GM19035 (cell line): Measurements from ENCODE around the gene LDLRAD3.
A peak's percentile ranks its signal among the peaks of the same experiment; 100 is the strongest.
"Not testable (repeated sequence)": the region's sequence is repeated elsewhere in the genome, so short reads cannot be mapped to it uniquely, and the experiment has no call there.

Experiments
- ATAC-seq: cut with Tn5 transposase; IDR thresholded peaks from one replicate; pipeline ENCODE4 v1.9.1; 2021; ENCODE audit not compliant: unreplicated experiment

The LDLRAD3 gene

DNA sequence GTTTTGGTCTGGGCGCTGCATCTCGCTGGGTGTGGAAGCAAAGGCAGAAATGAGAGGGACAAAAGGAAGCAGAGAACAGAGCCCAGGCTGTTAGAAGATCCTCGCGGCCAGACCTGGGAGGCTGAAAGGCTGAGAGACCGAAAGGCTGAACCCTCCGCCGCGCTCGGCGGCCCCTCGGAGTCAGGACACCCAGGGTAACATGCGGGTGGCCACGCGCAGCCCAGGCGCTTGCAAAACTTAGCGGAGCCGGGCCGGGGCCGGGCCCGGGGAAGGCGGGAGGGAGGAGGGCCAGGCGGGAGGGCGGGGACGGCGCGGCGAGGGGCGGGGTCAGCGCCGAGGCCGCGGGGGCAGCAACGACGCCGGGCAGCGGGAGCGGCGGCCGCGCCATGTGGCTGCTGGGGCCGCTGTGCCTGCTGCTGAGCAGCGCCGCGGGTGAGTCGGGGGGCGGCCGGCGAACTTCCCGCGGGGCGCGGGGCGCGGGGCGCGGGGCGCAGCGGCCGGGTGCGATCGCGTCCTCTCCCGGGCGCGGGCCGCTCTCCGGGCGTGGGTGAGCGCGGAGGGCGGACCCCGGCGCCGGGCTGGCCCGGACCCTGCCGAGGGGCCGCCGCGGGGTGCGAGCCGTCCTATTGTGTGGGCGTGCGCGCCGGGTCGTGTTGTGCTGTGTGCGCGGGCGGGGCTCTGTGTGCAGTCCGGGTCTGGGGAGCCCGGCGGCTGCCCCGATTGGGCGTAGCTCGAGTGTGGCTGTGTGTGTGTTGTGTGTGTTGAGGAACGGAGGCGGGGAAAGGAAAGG is at the start of gene LDLRAD3:
Gene LDLRAD3, plus strand, starts transcription at position 350 of the 790 bp plus-strand sequence. Its CDS starts 37 bp downstream, at position 387.
- ATAC-seq: peak; percentile 60

DNA sequence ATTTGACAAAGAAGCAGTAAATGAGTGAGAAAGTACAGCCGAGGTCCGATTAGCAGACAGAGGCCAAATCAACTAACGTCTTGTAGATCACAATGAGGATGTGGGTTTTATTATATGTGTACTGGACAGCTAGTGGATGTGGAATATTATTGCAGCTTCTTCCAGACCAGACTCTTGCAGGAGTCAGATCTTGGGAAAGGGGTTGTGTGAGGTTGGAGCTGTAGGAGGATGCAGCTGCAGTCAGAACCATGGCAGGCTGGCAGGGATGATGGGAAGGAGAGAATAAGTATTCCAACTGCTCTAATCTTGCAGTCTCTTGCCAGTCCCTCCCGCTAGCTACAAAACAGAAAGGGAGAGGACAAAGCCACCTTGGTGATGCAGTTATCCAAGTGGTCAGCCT is 46.8 kb upstream of the LDLRAD3 start:
- ATAC-seq: no peak

DNA sequence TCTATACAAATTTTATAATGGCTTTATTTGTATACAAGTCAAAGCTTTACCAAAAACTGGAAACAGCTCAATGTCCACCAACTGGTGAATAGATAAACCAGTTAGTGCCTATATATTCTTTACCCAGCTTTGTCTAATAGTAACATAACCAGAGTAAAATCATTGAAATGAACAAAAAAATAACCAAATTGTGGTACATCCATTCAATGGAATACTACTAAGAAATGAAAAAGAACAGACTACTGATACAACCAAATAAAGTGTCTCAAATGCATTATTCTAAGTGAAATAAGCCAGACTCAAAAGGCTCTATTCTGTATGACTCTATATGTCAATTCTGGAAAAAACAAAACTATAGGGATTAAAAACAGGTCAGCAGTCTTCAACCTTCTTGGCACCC is 40.9 kb upstream of the LDLRAD3 start:
- no peak for ATAC-seq

- ATAC-seq: no peak
These were observed 38.1 kb upstream of the LDLRAD3 start for GRCh38 chr11:35905646-35906276.

GRCh38 chr11:35906277-35906661 is 37.6 kb upstream of the LDLRAD3 start:
- no peak for ATAC-seq

- no peak for ATAC-seq
These were observed 37.2 kb upstream of the LDLRAD3 start for GRCh38 chr11:35906681-35907080.

DNA sequence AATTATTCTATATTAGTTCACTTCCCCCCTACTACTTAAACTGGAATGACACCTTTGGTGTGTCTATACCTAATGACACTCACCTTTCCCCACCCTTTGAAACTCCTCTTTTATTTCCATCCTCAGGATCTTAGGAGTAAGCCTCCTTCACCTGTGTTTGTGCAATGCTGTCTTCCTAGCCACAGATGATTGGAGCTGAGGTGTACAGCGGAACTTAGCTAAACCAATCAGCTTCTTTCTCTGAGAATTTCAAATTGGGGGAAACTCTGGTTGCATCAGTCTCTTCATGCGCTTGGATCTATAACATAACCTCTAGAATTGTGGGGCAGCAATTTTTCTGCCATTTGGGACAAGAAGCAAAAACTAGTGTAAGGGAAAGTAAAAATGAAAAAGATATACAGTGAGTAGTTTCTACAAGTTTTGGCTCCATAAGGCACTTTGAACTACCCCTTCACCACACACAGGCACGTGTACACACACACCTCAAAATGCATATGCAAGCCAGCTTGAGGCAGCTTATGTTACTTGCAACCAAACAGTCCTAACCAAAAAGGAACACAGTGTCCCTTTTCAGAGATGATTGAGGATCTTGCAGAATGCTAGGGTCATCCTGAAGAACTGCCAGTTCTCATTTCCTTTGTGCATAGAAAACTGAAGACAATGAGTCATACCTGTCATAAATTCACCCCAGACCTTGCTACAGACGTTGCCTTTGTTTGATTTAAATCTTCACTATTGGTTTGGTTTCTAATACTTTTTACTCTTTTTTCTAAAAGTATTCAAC is 36.0 kb upstream of the LDLRAD3 start:
- no peak for ATAC-seq

DNA sequence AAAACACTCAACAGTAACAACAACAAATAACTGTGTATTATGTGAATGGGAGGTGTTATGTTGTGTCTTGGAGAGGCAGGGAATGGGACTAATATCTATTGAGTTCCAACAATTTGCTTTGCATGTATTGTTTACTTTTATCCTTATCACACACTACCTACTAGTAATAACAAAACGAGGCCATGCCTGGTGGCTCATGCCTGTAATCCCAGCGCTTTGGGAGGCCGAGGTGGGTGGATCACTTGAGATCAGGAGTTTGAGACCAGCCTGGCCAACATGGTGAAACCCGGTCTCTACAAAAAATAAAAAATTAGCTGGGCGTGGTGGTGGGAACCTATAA is 35.5 kb upstream of the LDLRAD3 start:
- ATAC-seq: not testable (repeated sequence)

GRCh38 chr11:35909511-35910265 is 34.2 kb upstream of the LDLRAD3 start:
- no peak for ATAC-seq

DNA sequence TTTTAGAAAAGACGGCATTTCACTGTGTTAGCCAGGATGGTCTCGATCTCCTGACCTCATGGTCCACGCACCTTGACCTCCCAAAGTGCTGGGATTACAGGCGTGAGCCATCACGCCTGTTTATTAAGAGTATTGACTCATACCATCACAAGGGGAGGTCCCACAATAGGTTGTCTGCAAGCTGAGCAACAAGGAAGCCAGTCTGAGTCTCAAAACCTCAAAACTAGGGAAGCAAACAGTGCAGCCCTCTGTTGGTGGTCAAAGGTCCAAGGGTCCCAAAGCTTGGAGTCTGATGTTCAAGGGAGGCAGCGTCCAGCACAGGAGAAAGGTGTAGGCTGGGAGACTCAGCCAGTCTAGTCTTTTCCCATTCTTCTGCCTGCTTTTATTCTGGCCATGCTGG is 32.8 kb upstream of the LDLRAD3 start:
- ATAC-seq: no peak

DNA sequence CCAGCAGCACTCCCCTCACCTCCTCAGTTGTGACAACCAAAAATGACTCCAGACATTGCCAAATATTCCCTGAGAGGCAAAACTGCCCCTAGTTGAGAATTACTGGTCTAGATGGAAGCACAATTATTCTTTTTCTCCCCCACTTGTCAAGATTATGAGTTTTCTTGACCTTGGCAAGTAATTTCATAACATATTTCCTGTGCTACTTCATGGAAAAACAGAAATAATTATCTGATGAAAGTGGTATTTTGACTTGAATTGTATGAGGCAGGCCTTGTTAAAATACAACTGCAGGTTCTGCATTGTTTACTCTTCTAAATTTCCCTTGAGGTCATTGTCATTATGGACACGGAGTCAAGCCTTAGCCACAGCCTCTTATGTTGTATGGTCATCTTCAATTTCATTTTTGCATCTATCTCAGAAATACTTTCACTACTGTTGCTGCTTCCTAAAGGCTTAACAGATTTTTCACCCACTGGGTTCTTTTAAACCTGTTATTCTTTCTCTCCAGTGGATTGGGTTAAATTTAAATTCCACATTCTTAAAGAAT is 32.2 kb upstream of the LDLRAD3 start:
- no peak for ATAC-seq

GRCh38 chr11:35912436-35912835 is 31.4 kb upstream of the LDLRAD3 start:
- ATAC-seq: not testable (repeated sequence)

DNA sequence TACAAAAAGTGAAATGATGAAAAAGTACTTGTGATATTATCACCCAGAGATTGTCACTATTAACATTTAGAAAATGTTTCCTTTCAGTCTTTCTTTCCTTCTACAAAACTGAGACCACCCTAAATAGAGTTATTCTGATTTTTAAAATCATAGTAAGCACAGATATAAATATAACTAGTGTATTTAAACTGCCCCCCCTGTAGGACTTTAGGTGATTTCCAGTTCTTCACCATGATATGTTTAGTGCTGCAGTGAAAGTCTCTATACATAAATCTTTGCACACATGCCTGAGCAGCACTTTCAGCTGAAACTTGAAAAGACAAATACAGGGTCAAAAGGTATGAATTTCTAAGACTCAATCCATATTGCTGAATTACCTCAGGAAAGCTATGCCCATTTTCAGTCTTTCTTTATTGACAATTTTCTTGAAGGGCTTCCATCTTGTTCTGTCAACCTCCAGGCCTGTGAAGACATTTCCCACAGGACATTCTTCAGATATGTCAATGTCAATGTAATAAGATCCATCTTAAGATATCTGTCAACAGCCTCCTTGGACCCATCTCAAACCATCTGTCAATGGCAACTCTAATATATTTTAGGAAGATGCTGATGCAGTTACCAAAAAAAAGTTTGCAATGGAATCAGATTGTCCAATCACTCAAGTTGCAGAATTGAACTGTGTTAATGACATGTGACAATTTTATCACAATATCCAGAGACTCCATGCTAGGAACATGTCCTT is 30.8 kb upstream of the LDLRAD3 start:
- ATAC-seq: no peak

DNA sequence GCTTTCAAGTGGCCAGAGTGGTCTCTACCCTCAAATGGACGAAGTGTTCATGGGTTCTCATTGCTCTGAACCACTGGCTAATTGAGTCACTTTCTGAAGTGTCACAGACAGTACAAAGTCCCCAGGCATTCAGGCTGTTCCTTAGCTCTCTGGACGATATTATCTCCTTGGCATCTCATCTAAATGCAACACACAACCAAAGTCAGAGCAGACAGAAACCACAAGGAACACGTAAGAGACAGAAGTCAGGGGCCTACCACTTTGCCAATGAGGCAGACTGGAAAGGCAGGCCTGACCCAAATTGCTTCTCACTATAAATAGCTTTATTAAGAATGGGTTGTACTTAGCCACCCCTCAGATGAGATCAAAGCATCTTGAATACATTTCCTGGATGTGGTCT is 29.0 kb upstream of the LDLRAD3 start:
- ATAC-seq: no peak

DNA sequence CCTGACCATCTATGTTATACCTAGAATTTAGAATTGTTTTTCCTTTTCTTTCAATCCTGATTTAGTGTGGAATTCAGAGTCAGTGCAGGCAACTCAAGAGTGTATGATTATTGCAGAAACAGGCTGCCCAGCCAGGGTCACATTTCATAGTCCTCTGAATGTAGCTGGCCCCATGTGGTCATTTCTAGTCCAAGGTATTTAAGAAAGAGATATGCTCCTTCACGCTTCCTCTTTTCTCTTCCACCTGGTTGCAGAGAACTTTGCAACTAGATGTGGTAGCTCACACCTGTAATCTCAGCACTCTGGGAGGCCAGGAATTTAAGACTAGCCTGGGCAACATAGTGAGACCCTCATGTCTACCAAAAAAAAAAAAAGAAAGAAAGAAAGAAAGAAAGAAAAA is 27.6 kb upstream of the LDLRAD3 start:
- no peak for ATAC-seq

DNA sequence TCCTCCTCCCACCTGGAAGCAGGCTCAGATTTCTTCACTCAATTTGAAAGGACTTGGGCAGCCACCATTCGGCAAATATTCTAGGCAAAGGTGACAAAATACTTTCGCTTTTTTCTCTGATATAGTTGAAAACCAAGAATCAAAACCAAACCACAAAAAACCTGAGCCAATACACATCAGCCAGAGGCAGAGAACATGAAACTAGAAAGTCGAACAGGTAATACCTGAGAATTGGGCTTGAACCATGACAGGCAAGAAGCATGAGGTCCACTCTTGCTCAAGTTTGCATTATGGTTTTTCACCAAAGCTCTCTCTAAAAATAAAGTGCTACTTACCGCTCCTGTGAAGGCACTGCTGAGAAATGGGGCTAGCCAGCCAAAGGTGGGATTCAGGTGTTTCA is 26.2 kb upstream of the LDLRAD3 start:
- ATAC-seq: no peak

DNA sequence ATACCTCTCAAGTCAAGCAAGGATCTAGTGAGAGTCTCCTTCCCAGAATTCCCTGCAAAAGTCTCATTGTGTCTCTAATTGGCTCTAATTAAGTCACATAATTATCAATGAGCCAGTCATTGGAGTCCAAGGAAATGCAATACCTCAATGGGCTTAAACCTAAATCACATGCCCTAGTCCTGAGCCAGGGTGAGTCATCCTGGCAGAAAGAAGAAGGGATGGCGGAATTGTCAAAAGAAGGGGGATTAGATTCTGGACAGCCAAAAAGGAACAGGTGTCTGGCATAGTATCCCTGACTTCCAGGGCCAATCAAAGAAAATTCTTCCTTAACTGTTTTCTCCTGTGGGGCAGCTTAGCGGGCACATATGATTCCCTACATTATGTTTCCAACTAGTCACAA is 25.1 kb upstream of the LDLRAD3 start:
- ATAC-seq: no peak

GRCh38 chr11:35919244-35919643 is 24.6 kb upstream of the LDLRAD3 start:
- no peak for ATAC-seq

GRCh38 chr11:35923452-35923851 is 20.4 kb upstream of the LDLRAD3 start:
- ATAC-seq: no peak

GRCh38 chr11:35924811-35925210 is 19.1 kb upstream of the LDLRAD3 start:
- ATAC-seq: no peak
